Inflammatory macrophage (primary cell): ENCODE data around the gene FAT2.

ENCODE experiments used
- DNase-seq, 2 donors: peaks; one replicate each; pipeline ENCODE4 v3.0.0-alpha.2; 2020 to 2022

The FAT2 gene

DNA sequence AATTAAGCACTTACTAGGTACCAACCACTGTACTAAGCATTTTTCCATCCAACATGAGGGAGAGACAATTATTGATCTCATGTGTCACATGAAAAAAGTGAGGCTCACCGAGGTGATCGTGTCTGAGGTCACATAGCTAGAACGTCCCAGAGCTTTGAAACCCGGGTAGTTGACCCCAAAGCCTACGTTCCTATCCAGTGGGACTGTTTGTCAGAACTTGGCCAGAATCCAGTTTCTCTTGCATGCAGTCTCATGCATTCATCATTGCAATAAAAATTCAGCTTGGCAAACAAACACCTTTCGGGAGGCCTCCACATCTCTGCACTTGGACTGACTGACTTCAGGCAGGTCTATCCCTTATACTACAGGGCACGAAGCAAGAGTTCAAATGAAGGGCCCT, 23.4 kb upstream of the FAT2 start:
- no peak for DNase-seq

DNA sequence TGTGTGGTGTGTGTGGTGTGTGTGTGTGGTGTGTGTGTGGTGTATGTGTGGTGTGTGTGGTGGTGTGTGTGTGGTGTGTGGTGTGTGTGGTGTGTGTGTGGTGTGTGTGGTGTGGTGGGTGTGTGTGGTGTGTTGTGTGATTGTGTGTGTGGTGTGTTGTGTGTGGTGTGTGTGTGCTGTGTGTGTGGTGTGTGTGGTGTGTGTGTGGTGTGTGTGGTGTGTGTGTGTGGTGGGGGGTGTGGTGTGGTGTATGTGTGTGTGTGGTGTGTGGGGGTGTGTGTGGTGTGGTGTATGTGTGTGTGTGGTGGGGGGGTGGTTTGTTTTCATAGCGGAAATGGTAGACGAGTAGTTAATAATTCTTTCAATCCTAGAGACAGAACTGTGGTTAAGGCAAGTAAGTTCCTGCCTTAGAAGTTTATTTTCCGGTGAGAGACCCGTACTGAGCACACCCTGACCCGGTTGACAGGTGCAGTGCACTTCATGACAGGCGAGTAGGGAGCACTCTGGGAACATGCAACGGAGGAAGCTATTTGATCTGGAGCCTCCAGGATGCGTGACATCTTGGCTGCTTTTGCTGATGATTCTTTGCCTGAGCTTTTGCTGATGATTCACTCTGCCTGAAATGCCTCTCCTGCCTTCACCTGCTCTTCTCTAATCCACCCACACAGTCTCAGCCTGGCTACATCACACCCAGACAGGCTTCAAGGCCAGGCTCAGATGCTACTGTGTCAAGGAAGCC, 21.7 kb upstream of the FAT2 start:
- no peak for DNase-seq

DNA sequence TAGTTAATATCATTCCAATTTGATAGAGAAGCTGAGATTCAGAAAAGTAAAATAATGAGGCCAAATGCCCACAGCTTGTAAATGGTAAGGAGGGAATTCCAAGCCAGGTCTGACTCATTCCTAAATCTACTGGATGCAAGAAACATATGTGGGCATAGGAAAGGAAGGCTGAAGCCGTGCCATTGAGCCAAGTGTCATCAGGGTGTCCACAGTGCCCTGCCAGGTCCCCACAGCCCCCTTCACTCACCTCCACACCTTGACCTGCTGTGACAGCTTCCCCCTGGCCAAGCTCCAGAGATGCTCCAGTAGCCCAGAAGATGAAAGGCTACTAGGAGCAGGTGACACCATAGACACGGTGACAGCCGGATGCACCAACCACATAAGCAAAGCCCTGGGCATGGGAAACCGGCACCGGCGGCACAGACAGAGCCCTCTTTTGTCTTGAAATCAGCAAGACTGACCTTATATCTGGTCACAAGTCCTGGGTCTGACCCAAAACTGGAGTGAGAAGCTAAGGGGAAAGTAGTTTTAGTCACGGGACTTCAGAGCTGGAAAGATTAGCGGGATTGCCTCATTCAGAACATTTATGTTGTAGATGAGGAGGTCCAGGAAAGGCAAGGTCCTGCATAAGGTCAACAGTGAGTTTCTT, 20.1 kb upstream of the FAT2 start:
- no peak for DNase-seq

DNA sequence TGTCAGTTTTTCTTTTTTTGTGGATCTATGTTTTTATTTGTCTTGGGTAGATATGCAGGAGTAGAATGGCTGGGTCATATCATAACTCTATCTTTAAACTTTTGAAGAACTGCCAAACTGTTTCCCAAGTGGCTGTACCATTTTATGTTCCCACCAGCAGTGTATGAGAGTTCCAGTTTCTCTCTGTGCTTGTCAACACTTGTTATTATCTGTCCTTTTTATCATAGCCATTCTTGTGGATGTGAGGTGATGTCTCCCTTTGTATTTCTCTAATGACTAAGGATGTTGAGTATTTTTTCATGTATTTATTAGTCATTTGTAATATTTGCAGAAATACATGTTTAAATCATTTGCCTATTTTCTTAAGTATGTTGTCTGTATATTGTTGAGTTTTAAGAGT, 17.4 kb upstream of the FAT2 start:
- DNase-seq = no peak

DNA sequence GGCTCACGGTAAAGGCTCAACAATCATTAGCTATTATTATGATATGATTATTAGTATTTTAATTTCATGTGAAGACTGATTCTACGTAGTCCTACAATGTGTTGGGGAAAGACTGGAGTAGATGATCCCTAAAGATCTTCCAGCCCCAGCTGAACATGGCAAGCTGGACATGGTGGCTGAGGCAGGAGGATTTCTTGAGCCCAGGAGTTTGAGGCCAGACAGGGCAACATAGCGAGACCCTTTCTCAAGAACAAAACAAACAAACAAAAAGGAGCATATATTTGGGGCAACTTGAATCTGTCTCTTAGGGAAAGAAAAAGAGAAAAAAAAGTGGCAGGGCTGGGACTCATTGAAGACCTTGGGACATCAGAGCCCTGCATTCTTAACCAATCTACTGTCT, 16.2 kb upstream of the FAT2 start:
- no peak for DNase-seq

DNA sequence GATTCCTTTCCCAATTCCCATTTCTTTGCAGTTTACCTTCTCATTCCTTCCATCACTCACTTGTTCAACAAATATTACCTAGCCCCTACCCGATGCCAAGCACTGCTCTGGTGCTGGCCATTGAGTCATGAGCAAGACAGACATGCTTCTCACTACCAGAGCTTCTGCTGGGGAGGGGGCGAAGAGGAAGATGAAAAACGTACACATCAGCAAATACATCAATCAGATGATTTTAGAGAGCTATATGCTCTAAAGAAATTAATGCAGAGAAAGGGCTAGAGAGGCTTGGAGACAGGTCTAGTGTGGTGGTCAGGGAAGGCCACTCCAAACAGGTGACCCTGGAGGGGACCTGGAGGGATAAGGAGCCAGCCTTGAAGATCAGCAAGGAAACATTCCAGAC, 14.4 kb upstream of the FAT2 start:
- DNase-seq = no peak

DNA sequence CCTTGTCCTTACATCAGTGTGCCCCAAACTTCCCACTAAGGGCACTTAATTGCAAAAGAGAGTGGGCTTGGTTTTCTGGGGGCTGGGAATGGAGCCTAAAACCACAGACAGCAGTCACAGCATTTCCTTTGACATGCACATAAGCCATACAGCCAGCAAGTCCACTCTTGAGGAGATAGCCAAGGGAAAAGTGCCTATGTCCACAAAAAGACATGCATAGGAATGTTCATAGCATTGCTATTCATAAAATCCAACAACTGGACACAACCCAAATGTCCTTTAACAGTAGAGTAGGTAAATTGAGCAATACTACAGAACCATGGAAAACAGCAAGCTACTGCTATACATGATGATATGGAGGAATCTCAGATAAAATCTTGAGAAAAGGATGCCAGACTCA, 11.7 kb upstream of the FAT2 start:
- DNase-seq = peak in 1 of 2 donors; percentile 14

DNA sequence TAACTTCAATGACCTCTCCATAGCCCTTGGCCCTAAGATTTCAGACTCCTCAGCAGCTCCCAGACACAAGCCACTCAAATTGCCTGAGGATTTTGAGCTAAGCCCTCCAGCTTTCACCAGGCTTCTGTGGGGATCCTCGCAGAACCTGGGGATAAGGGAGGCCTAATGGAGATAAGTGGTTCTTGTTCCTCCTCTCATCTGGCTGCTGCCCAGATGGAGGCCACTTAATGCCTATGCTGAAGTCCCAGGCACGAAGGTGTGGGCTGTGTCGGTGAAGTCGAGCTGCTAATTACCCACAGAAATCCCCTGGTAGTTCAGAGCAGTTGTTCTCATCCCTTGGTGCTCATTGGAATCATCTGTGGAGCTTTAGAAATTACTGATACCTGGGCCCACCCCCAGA, 10.3 kb upstream of the FAT2 start:
- no peak for DNase-seq

DNA sequence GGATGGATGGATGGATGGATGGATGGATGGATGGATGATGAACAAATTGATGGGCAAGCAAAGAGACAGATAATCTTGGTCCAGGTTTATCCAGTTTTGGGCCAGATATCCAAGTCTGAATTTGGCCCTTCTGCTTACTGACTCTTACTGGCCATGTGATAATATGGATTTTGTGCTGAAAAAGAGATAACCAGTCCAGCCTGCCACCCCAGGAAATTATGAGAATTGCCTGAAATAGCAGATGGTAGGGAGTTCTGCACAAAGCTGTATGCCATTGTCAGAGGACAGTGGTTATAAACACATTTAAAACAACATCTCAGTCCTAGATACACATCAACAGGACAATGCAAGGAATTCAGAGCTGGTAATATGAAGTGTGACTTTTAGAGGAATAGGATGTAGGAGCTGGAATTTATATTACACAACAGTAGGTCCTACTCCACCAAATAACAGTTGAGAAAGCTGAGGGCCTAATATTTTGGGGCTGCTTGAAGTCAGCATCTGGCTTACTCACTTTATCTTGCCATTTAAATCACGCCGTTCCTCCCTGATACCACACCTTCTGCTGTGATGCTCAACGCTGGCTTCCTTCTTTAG, 9.0 kb upstream of the FAT2 start:
- DNase-seq = no peak

DNA sequence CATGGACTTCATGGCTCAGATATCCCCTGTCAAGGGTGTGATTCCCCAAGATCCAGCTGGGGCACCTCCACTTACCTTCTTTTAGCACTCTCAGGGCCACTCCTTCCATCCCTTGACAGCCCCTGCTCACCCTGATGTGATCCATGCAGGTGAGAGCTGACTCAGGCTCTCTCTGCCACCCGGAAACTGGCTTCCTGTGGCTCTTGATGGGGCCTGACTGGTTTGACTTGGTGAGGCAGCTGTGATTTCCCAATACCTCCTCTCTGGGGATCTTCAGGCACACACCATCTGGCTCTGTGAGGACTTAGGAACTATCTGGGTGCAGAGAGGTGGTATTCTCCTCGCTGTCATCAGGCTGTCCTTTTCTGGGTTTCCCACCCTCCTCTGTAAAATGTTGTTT, 7.9 kb upstream of the FAT2 start:
- no peak for DNase-seq

DNA sequence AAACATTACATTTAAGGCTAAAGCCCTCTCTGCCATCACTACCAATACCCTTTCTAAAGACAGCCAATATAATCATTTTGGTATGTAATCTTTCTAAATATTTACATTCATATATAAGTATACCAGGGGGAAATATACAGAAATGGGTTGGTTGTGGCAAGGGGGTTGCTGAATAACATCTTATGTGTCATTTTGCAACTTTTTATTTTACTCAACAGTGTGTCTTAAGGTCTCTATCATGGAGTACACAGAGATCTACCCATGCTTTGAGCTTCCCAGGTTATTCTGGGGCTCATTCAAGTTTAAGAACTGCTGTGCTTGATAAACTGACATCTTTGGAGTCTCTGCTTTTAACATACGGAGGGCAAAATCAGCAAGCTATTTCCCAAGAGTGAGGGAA, 7.4 kb upstream of the FAT2 start:
- no peak for DNase-seq

DNA sequence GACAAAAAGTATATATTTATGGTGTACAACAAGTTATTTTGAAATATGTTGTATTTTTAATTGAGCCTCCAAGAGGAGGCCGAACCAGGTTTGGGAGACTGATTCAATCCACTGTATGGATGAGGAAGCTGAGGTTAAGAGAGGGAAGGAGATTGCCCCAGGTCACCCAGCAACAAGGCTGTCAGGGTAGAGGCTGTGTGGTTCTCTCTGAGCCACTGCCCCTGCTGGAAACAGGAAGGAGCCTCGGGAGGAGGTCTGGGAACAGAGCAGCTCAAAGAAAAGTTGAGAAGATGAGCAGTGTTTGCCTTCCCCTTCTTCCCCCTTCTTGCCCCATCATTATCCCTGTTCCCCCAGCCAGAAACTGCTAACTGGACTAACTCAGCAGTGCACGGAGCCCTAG, 6.6 kb upstream of the FAT2 start:
- DNase-seq = peak; percentile 75 to 77

DNA sequence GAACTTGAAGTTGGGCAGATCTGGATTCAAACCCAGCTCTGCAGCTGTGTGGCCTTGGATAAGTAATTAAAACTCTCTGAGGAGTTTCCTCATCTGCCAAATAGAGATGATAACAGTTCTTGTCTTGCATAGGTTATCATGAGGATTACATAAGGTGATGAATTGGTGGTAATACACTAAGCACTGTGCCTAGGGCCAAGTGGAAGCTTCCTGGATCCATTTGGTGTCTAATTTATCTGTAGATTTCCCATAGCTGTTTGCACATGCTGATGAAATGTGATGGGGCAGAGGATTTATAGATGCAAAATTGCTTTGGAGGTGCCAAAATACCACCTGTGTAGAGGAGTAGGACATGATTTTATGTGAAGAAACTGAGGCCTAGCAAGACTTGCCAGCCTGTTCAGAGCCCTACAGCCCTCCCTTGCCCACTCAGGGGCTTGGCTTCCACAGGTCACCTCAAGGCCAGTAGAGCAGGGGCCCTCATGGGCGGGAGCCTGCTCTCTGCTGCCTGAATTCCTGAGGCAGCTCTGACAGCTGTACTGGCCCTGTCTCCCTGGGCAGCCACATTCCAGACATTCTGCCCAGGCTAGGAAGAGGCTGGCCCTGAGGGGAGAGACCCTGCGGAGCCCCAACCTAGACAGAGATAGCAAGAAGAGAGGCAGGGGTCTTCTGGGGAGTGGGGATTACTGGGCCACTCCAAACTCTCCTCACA, 5.9 kb upstream of the FAT2 start:
- no peak for DNase-seq

DNA sequence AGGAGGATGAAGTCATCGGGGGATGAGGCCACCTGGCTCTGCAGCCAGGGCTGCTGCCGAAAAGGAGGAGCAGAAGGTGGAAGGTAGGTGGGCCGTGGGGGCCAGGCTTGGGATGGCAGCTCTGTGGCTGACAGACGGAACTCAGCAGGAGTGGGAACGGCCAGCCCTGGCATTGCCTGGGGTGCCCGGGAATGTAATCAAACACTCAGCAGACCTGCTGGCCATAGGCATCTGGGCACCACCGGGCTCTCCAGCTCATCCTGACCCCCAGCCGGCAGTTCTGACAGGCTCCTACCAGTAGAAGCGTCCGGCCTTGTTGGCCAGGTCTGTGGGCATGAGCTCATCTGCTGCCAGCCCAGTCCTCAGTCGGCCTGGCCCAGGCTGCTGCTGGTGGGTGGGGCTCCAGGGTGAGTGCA, 4.3 kb upstream of the FAT2 start:
- DNase-seq = no peak

DNA sequence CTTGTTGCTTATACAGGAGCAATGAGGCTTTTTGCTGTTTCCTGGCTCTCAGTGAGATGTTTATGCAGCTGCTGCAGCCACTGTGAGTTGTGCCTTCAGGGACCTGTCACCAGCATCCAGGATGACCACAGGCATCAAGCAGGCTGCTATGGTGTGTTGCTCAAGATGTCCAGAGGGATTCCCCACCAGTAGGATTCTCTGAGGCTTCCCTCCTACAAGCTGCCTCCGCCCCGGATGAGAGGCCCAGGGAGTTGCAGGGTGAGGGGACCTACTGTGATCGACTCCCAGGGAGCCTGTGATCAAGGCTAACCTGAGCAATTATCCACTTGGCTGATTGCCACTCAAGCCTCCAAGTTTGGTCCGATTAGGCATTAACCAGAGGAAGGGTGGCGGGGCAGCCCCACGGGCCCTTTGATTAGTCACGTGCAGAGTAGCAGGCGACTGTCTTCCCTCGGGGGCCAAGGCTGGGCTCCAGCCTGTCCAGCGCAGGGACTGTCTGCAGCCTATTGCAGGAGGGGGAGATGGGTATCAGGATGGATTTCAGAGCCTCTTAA, 1.8 kb upstream of the FAT2 start:
- DNase-seq = no peak

DNA sequence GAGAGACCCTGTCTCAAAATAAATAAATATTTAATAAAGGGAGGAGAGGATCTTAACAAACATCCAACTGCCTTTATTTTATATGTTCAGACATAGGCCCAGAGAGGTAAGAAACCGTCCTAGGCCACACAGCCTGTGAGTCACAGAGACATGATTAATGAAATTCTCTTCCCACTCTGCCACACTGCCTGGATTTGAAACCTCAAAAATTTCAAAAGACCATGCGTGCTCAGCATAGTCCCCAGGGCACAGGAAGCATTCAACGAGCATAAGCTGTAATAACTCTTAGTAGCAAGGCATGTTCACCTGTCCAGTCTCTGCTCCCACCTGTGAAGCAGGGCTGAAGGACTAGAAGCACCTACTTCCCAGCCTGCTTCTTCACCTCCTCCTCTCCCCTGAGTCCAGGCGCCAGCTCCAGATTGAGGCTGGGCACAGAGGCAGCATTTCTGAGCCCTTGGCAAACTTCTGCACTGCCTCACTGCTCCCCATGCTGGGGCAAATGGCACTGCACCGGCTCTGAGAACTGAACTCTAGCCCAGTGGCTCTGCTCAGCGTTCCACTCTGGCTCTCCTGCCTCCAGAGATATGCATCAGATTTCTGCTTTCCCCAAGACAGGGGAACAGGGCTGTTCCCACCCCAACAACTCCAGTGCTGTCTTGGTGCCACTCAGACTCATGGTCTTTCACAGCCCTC, 1.1 kb downstream of the FAT2 start:
- peak; percentile 80 to 83 for DNase-seq

DNA sequence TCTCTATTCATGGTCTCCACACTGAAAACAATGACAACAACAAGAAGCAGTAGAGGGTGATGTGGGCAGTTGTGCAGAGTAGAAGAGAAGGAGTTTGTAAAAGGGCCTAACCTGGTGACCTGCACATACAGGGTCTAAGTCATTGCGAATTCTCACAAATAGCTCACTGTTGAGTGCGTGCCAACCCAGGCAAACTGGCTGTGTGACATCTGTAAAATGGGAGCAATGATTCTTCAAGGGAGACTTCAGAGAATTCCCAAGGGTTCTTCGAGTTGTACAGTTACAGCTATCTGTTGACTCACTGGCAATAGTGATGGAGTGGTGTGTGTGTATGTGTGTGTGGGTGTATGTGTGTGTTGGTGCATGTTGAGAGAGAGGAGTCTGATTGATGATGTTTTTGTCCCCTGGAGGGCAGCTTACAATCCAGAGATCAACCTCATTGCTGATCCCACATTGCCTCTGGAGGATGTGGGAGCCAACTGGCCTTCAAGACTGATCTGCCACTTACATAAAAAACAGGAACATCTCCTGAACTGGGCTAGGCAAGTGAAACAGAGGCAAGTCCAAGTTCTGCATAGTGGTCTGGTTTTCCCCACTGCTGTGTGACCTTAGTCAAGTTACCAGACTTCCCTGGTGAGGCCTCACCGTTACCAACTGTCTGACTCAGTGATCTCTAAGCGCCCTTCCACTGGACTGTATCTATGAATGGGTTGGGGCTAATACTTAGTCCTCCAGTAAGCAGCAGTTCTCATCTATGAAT, 3.2 kb downstream of the FAT2 start:
- peak; percentile 63 to 66 for DNase-seq

DNA sequence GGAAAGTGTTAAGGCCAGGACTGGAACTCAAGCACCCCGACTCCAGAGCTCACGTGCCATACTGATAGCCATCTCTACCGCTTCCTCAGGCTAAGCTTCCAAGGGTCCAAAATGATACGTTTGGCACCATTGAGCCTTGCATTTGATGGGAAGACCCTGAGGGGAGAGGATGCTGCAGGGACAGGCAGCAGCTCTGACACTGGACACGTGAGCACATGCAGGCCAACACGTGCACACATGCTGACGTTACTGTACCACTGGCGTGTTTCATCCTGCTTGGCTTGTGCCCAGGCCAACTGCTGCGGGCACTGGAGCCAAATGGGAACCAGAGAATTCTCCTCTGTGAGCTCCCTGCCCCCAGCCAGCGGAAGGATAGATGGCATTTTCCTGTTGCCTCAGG, 5.2 kb downstream of the FAT2 start:
- DNase-seq = no peak

DNA sequence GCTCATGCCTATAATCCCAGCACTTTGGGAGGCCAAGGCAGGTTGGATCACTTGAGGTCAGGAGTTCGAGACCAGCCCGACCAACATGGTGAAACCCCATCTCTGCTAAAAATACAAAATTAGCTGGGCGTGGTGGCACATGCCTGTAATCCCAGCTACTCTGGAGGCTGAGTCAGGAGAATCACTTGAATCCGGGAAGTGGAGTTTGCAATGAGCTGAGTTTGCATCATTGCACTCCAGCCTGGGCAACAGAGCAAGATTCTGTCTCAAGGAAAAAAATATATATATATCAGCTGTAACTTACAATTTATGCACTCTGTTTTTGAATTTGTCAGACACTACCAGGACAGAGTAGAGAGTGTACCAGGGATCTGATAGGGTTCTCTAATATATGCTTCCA, 5.8 kb downstream of the FAT2 start:
- peak in 1 of 2 donors; percentile 35 for DNase-seq

DNA sequence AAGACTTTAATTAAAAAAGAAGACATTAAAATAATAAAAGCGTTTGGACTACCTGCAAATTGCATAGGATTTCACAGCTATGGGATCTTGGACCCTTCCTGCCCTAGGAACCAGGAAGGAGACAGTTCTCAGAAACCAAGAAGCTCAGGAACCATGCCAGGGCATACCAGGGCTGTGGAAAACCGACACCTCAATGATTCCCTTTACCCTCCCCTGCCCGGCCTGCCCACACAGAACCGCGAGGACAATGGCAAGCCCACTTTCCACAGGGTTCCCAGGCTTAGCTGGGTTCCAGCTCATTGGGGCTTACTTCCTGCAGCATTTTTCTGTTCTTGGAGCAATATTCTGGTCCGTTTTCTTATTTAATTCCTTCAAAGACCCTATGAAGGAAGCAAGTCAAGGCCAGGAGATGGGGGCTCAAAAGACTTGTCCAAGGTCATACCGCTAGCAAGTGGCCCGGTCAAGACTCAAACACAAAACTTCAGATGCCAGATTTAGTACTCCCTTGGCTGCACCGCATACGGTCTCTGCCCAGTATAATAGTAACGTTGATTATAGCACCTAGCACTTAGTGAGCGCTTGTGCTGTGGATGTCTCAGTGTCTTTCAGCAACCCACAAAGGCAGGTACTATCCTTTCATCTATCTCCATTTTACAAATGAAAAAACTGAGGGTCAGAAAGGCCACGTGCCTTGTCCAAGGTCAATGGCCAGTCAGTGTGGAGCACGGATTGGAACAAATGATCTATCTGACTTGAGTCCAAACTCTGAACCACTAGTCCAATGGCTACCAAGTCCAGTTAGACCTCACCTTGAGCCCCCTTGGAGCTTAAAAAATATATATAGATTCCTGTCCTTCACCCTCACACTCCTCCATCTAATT, 6.8 kb downstream of the FAT2 start:
- no peak for DNase-seq
